Thyroid gland (tissue), 4 donors: ENCODE data around the gene CHAD.

ENCODE experiments used
- POLR2A ChIP-seq, 2 donors: fragments of 450-650 bp; IDR thresholded peaks; one replicate each; pipeline ENCODE4 v1.6.1; 2017; ENCODE audit warnings: antibody characterized with exemption in 2 of 2, mild to moderate bottlenecking in 2 of 2, moderate library complexity in 1 of 2
- TF ChIP-seq, protein P1 (sequence below), 6 experiments: fragments of 200-600 bp in 3 of 6; fragments of 450-650 bp in 3 of 6; sonication (generic) in 3 of 6; IDR thresholded peaks; one replicate each; pipeline ENCODE4 v1.5.1; 2016 to 2019; ENCODE audit warnings: antibody characterized with exemption in 6 of 6, mild to moderate bottlenecking in 2 of 6, inconsistent platforms in 1 of 6, moderate library complexity in 1 of 6

DNA sequence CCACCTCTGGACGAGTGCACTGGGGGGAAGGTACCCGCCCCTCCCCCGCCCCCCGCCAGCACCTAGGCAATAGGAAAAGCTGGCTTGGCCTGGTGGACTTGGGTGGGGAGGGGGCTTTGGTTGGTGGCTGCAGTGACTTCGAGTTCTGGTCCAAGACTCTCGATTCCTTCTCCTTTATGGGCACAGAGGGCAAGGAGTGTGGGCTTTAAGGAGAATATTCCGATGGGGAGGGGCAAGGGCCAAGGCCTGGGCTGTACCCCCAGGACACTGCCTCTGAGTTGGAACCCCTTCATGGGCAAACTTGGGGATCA, 42.3 kb downstream of the CHAD start:
- TF ChIP-seq, protein P1, sequence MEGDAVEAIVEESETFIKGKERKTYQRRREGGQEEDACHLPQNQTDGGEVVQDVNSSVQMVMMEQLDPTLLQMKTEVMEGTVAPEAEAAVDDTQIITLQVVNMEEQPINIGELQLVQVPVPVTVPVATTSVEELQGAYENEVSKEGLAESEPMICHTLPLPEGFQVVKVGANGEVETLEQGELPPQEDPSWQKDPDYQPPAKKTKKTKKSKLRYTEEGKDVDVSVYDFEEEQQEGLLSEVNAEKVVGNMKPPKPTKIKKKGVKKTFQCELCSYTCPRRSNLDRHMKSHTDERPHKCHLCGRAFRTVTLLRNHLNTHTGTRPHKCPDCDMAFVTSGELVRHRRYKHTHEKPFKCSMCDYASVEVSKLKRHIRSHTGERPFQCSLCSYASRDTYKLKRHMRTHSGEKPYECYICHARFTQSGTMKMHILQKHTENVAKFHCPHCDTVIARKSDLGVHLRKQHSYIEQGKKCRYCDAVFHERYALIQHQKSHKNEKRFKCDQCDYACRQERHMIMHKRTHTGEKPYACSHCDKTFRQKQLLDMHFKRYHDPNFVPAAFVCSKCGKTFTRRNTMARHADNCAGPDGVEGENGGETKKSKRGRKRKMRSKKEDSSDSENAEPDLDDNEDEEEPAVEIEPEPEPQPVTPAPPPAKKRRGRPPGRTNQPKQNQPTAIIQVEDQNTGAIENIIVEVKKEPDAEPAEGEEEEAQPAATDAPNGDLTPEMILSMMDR (IDR thresholded peaks at IDR 0.05) = no peak
- TF ChIP-seq POLR2A (IDR thresholded peaks at IDR 0.05) = no peak
